ENCODE measurements around the gene TSPAN19.

The TSPAN19 gene

GRCh38 chr12:84995641-84996040 is 40.4 kb downstream of the TSPAN19 start:
- no peak for TF ChIP-seq CTCF (IDR thresholded peaks at IDR 0.05; ENCODE audit: low read depth, low read length, missing control alignments)
- no peak for DNase-seq (ENCODE audit: low read depth)
- in situ Hi-C loops (cut with HindIII; ENCODE audit: low sequenced_read_pairs), result no loop called here
- H3K4me3 ChIP-seq (ENCODE audit: low read depth, low read length), result no peak overlapping the region

- no peak for TF ChIP-seq CTCF (IDR thresholded peaks at IDR 0.05; ENCODE audit: low read depth, low read length, missing control alignments)
- DNase-seq (ENCODE audit: low read depth), result no peak
- no peak overlapping the region for H3K4me3 ChIP-seq (ENCODE audit: low read depth, low read length)
- in situ Hi-C loops (cut with HindIII; ENCODE audit: low sequenced_read_pairs), result no loop called here
Observed at GRCh38 chr12:84994426-84994825, 41.7 kb downstream of the TSPAN19 start.

- no peak for DNase-seq (ENCODE audit: low read depth)
- no peak for TF ChIP-seq CTCF (IDR thresholded peaks at IDR 0.05; ENCODE audit: low read depth, low read length, missing control alignments)
- in situ Hi-C loops (cut with HindIII; ENCODE audit: low sequenced_read_pairs), result no loop called here
- H3K4me3 ChIP-seq (ENCODE audit: low read depth, low read length), result no peak overlapping the region
Observed at GRCh38 chr12:84986586-84986985, 49.5 kb downstream of the TSPAN19 start.

GRCh38 chr12:84986117-84986516 is 50.0 kb downstream of the TSPAN19 start:
- in situ Hi-C loops (cut with HindIII; ENCODE audit: low sequenced_read_pairs), result no loop called here
- no peak for TF ChIP-seq CTCF (IDR thresholded peaks at IDR 0.05; ENCODE audit: low read depth, low read length, missing control alignments)
- H3K4me3 ChIP-seq (ENCODE audit: low read depth, low read length), result no peak overlapping the region
- DNase-seq (ENCODE audit: low read depth), result no peak

- DNase-seq (ENCODE audit: low read depth), result no peak
- in situ Hi-C loops (cut with HindIII; ENCODE audit: low sequenced_read_pairs), result no loop called here
- no peak overlapping the region for H3K4me3 ChIP-seq (ENCODE audit: low read depth, low read length)
- TF ChIP-seq CTCF (IDR thresholded peaks at IDR 0.05; ENCODE audit: low read depth, low read length, missing control alignments), result no peak
Observed at GRCh38 chr12:84983289-84983688, 52.8 kb downstream of the TSPAN19 start.

GRCh38 chr12:84982888-84983287 is 53.2 kb downstream of the TSPAN19 start:
- no peak overlapping the region for H3K4me3 ChIP-seq (ENCODE audit: low read depth, low read length)
- TF ChIP-seq CTCF (IDR thresholded peaks at IDR 0.05; ENCODE audit: low read depth, low read length, missing control alignments), result no peak
- DNase-seq (ENCODE audit: low read depth), result no peak
- in situ Hi-C loops (cut with HindIII; ENCODE audit: low sequenced_read_pairs), result no loop called here

- H3K4me3 ChIP-seq (ENCODE audit: low read depth, low read length), result no peak overlapping the region
- DNase-seq (ENCODE audit: low read depth), result no peak
- in situ Hi-C loops (cut with HindIII; ENCODE audit: low sequenced_read_pairs), result no loop called here
- TF ChIP-seq CTCF (IDR thresholded peaks at IDR 0.05; ENCODE audit: low read depth, low read length, missing control alignments), result no peak
Observed at GRCh38 chr12:84978921-84979320, 57.2 kb downstream of the TSPAN19 start.
